Body of pancreas (tissue), 4 donors: Measurements from ENCODE around the gene PPIL1. TPM values are rescaled to one million over a fixed set of nuclear protein-coding genes. Genes with fewer than 3 reads are reported as not detected.

Experiments used
- ATAC-seq: fragments of 150-250 bp; one replicate; pipeline ENCODE4 v1.9.1; 2016
- DNase-seq, 4 donors: peaks; one replicate each; pipeline ENCODE4 v3.0.0-alpha.2; 2019
- H3K27ac ChIP-seq, 4 donors: fragments of 200-600 bp; sonication (generic); 1 replicate in 3 of 4; 2 replicates in 1 of 4; pipeline versions ENCODE4 v1.5.1 to v1.6.1; 2016 to 2019; ENCODE audit warnings: mild to moderate bottlenecking in 1 of 4, mixed read lengths in 1 of 4, moderate library complexity in 1 of 4
- H3K27me3 ChIP-seq, 2 donors: fragments of 200-600 bp; sonication (generic); one replicate each; pipeline ENCODE4 v1.6.0; 2016; ENCODE audit warnings: mild to moderate bottlenecking in 1 of 2
- H3K36me3 ChIP-seq, 2 donors: fragments of 200-600 bp; sonication (generic); replicated peaks in 1 of 2; 2 replicates each; pipeline ENCODE4 v1.5.1; 2016; ENCODE audit warnings: low read depth in 2 of 2; ENCODE audit not compliant: insufficient read depth in 1 of 2
- H3K4me1 ChIP-seq: fragments of 200-600 bp; sonication (generic); one replicate; pipeline ENCODE4 v1.6.0; 2016
- H3K4me3 ChIP-seq, 2 donors: fragments of 200-600 bp; sonication (generic); 1 replicate in 1 of 2; 2 replicates in 1 of 2; pipeline ENCODE4 v1.5.1; 2016 to 2019
- H3K9me3 ChIP-seq, 3 donors: fragments of 200-600 bp; sonication (generic); 1 replicate in 2 of 3; 2 replicates in 1 of 3; pipeline ENCODE4 v1.5.1; 2016
- POLR2A ChIP-seq, 3 donors: fragments of 450-650 bp; IDR thresholded peaks; one replicate each; pipeline ENCODE4 v1.6.1; 2016; ENCODE audit warnings: antibody characterized with exemption in 3 of 3, mild to moderate bottlenecking in 2 of 3
- WGBS, 2 donors: methylation state at CpG; one replicate each; pipeline ENCODE4 v1.1.5; 2017; 5-methylcytosine and 5-hydroxymethylcytosine counted together
- intact Hi-C: fragments of 100-400 bp; cut with DNase I; formaldehyde crosslinking; loops from one replicate; pipeline ENCODE4 v1.15.1; 2023
- total RNA-seq, 2 donors: library from RNA; depleted of rRNA; stranded (reverse); fragments of >200 nt; gene quantifications; one replicate each; pipeline ENCODE4 v1.1.0, GENCODE V29; 2016
- TF ChIP-seq, protein P1 (sequence below), 7 experiments: fragments of 450-650 bp in 4 of 7; fragments of 200-600 bp in 3 of 7; sonication (generic) in 3 of 7; IDR thresholded peaks; one replicate each; pipeline ENCODE4 v1.5.1; 2016 to 2019; ENCODE audit warnings: antibody characterized with exemption in 7 of 7

The PPIL1 gene
- total RNA-seq, 2 donors from 2014 or later = 5.9 to 6.5 TPM

DNA sequence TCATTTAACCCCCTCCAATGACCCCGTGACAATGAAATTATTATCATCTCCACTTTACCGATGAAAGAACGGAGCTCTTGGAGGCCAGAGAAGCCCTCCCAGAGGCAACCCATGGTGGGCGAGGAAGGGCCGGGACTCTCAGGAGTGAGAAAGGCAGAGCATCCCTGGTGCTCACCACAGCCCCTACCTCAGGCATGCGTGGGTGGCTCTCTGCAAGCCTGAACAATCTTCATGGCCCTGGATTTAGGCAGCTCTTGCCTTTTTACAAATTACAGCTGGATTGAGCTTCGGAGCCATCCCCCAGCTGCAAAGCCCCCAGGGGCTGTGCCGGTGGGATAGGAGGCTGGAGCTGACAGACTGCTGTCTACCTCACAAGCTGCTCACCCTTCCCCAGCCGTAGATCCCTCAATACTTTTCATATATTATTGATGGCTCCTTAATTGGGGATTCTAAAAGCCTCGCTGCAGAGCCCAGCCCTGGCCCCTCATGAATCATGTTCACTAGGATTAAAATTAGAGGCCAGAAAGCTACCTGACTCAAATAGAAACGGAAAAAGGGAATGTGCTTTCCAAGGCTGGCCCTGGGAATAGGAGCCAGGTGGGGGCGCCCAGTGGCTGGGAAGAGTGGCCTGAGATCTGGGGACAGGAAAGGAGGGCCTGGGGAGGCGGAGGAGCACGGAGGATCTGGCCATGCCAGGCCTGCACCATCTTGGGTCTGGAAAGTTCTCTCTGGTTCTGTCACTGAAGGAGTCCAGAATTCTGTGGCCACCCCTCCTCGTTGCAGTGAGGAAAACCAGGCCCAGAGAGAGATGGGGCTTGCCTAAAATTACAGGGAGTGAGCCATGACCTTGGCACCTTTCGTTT is 64.4 kb downstream of the PPIL1 start:
- 85 to 86% methylated on average over 15 to 16 of the region's 16 CpGs for WGBS, 2 donors
- no peak for DNase-seq

DNA sequence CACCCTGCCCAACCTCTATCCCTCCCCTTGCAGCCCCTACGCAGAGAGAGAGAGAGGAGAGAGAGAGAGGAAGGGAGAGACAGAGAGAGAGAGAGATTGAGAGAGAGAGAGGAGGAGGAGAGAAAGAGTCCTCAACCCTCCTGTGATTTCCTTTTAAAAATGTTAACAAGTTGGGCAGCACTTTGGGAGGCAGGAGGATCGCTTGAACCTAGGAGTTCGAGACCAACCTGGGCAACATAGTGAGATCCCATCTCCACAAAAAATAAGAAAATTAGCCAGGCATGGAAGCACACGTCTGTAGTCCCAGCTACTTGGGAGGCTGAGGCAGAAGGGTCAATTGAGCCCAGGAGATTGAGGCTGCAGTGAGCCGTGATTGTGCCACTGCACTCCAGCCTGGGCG is 65.4 kb downstream of the PPIL1 start:
- DNase-seq (no peak), ATAC-seq (no peak)
- intact Hi-C loops = no loop called here
- H3K4me3 ChIP-seq = no peak overlapping the region
- no peak overlapping the region for H3K27ac ChIP-seq
- H3K36me3 ChIP-seq = no peaks in the 10 kb centered on the region
- TF ChIP-seq, protein P1, sequence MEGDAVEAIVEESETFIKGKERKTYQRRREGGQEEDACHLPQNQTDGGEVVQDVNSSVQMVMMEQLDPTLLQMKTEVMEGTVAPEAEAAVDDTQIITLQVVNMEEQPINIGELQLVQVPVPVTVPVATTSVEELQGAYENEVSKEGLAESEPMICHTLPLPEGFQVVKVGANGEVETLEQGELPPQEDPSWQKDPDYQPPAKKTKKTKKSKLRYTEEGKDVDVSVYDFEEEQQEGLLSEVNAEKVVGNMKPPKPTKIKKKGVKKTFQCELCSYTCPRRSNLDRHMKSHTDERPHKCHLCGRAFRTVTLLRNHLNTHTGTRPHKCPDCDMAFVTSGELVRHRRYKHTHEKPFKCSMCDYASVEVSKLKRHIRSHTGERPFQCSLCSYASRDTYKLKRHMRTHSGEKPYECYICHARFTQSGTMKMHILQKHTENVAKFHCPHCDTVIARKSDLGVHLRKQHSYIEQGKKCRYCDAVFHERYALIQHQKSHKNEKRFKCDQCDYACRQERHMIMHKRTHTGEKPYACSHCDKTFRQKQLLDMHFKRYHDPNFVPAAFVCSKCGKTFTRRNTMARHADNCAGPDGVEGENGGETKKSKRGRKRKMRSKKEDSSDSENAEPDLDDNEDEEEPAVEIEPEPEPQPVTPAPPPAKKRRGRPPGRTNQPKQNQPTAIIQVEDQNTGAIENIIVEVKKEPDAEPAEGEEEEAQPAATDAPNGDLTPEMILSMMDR (IDR thresholded peaks at IDR 0.05) = no peak
- TF ChIP-seq POLR2A (IDR thresholded peaks at IDR 0.05) = no peak
- H3K27me3 ChIP-seq = no peaks in the 10 kb centered on the region
- 89 to 94% methylated on average over 6 of the region's 6 CpGs for WGBS, 2 donors
- H3K9me3 ChIP-seq = no peaks in the 10 kb centered on the region
- no peaks in the 10 kb centered on the region for H3K4me1 ChIP-seq

More for the DNA sequence above, 64.4 kb downstream of the PPIL1 start:
- intact Hi-C loops = no loop called here
- Histone ChIP-seq H3K36me3 (no peaks in the 10 kb centered on the region), H3K27ac (no peak overlapping the region), H3K4me1 (no peaks in the 10 kb centered on the region), H3K27me3 (no peaks in the 10 kb centered on the region), H3K4me3 (no peak overlapping the region), H3K9me3 (no peaks in the 10 kb centered on the region)
- TF ChIP-seq, protein P1 (IDR thresholded peaks at IDR 0.05) = no peak
- TF ChIP-seq POLR2A (IDR thresholded peaks at IDR 0.05) = no peak
- ATAC-seq = no peak

DNA sequence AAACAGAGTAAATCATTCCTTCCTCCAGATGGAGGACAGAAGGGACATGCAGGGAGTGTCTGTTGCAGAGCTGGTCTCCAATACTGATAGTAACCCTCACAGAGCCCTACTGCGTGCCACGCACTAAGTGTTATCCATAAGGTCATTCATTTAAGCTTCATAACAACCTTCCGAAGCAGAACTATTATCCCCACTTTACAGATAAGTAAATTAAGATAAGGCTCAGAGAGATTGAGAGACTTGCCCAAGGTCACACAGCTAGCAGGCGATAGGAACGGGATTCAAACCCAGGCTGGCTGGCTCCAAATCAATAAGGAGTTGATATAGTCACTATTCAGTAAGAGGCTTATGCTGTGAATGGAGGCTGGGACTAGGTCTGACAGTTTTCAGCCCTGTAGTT is 66.0 kb downstream of the PPIL1 start:
- intact Hi-C loops = no loop called here
- Histone ChIP-seq H3K36me3 (no peaks in the 10 kb centered on the region), H3K4me1 (no peaks in the 10 kb centered on the region), H3K9me3 (no peaks in the 10 kb centered on the region), H3K4me3 (no peak overlapping the region), H3K27ac (no peak overlapping the region), H3K27me3 (no peaks in the 10 kb centered on the region)
- TF ChIP-seq POLR2A (IDR thresholded peaks at IDR 0.05) = no peak
- TF ChIP-seq, protein P1 (IDR thresholded peaks at IDR 0.05) = no peak
- ATAC-seq (no peak), DNase-seq (no peak)
- WGBS, 2 donors = 17 to 32% methylated on average over 5 of the region's 5 CpGs

DNA sequence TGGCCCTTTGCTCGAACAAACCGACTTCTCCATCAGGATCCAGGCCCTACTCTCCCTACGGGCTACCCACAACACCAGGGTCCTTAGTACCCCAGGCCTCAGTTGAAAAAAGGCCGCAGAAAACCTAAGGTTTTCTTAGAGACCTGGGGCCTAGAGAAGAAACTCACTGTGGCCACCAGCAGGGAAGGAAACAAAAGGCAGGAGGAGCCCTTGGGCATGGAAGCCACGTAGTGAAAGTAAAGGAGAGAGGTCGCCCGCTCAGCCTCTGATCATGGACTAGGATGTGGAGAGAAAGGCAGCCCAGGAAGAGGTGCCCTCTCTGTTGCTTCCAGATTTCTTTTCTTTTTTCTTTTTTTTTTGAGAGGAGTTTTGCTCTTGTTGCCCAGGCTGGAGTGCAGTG is 66.9 kb downstream of the PPIL1 start:
- DNase-seq = no peak
- WGBS, 2 donors = 92 to 93% methylated on average over 7 of the region's 7 CpGs

More for the DNA sequence above, 66.9 kb downstream of the PPIL1 start:
- H3K36me3 ChIP-seq = no peaks in the 10 kb centered on the region
- H3K4me1 ChIP-seq = no peaks in the 10 kb centered on the region
- H3K4me3 ChIP-seq = no peak overlapping the region
- no peaks in the 10 kb centered on the region for H3K9me3 ChIP-seq
- no peak overlapping the region for H3K27ac ChIP-seq
- no peak for ATAC-seq
- intact Hi-C loops = no loop called here
- H3K27me3 ChIP-seq = no peaks in the 10 kb centered on the region
- TF ChIP-seq, protein P1 (IDR thresholded peaks at IDR 0.05) = no peak
- no peak for TF ChIP-seq POLR2A (IDR thresholded peaks at IDR 0.05)
